LHCN-M2 (cell line): ENCODE data around the gene DHX58. TPM values are rescaled to one million over a fixed set of nuclear protein-coding genes. Genes with fewer than 3 reads are reported as not detected.

Experiments used
- DNase-seq: peaks from one replicate; pipeline ENCODE4 v3.0.0-alpha.2; 2012; ENCODE audit warnings: low read depth
- total RNA-seq: library from RNA; depleted of rRNA; stranded (reverse); fragments of >200 nt; gene quantifications from 2 replicates; pipeline ENCODE4 v1.2.3, GENCODE V29; 2014

DHX58 gene
- total RNA-seq, 1 experiment from 2014 or later = 8.0 TPM

DNA sequence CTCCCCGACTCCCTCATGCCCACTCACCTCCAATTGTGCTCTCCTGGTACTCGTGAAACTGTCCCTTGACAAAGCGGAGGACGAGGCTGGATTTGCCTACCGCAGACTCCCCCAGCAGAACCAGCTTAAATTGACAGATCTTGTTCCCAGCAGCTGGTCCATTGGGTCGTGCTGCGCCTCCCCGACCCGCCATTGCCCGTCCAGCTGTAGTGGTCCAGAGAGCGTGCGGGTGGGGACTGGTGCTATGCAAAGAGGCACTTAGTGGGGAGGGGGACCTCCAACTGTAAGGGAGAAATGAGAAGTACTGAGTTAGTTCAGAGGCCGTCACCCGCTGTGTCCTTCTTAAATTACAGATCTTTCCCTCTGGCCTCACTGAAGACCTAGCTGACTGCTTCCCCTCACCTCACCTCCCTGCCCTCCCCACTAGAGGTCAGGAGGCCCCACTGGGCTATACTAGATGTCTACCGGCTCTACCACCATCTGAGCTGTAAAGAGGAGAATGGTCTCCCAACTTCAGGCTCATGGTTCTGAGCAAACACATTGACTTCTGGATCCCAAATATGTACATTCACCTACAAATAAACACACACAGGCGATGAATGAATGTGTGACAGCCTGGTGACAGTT, 17.9 kb upstream of the DHX58 start:
- DNase-seq = no peak

DNA sequence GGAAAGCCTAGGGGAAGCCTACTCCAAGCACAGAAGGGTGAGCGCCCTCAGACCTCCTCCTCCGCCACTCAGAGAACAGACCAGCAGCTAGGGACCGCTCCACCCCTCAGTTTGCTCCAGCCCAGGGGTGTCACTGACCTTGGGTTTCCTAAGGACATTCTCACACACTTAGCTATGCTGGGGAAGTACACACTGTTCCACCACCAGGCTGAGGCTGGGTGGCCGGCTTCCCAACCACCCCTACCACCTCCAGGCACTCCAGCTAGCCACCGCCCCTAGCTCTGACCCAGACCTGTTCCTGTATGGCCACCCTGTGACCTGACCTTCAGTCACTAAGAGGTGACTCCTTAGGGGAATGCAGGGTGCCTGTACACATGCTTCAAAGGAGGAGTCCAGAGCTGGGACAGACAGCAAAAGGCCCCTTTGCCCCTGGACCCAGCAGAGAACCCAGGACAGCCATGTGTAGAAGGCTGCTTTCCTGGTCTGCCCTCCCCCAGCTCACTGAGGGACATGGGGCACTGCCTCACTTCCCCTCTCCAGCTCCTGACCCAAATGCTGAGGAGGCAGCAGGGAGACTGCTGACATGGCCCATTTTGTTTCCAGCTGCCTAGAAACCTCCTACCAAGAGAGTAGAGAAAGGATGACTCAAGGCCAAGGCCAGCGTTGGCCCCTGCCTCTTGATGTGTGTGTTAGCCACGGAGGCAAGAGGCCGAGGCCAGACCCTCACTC, 16.8 kb upstream of the DHX58 start:
- DNase-seq = no peak

DNA sequence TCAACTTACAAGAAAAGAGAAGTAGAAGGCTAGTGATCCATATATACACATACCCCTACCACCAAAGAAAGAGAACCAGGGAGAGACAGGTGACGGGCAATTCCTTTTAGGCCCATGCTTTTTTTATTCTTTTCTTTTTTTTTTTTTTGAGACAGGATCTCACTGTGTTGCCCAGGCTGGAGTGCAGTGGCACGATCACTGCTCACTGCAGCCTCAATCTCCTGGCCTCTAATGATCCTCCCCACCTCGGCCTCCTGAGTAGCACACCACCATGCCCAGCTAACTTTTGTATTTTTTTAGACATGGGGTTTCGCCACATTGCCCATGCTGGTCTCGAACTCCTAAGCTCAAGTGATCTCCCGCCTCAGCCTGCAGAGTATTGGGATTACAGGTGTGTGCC, 14.9 kb upstream of the DHX58 start:
- no peak for DNase-seq

- no peak for DNase-seq
Observed at GRCh38 chr17:42126836-42127235, 14.3 kb upstream of the DHX58 start.

- no peak for DNase-seq
Observed at GRCh38 chr17:42125565-42125964, 13.1 kb upstream of the DHX58 start.

DNA sequence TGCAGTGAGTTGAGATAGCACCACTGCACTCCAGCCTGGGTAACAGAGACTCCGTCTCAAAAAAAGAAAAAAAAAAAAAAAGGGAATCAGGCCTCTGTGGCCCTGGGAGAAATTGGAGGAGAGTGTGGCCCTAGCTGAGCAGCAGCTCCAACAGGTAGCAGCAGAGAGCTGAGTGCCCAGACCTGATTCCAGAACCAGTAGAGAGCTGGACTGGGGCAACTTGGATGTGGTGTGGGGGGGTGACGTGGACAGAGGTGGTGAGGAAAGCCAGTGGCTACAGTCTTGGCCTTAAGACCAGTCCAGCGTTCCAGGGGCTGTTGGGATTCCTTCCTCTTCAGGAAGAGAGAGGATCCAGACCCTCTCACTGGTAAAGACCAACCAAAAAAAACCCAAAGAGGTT, 11.7 kb upstream of the DHX58 start:
- DNase-seq = no peak

DNA sequence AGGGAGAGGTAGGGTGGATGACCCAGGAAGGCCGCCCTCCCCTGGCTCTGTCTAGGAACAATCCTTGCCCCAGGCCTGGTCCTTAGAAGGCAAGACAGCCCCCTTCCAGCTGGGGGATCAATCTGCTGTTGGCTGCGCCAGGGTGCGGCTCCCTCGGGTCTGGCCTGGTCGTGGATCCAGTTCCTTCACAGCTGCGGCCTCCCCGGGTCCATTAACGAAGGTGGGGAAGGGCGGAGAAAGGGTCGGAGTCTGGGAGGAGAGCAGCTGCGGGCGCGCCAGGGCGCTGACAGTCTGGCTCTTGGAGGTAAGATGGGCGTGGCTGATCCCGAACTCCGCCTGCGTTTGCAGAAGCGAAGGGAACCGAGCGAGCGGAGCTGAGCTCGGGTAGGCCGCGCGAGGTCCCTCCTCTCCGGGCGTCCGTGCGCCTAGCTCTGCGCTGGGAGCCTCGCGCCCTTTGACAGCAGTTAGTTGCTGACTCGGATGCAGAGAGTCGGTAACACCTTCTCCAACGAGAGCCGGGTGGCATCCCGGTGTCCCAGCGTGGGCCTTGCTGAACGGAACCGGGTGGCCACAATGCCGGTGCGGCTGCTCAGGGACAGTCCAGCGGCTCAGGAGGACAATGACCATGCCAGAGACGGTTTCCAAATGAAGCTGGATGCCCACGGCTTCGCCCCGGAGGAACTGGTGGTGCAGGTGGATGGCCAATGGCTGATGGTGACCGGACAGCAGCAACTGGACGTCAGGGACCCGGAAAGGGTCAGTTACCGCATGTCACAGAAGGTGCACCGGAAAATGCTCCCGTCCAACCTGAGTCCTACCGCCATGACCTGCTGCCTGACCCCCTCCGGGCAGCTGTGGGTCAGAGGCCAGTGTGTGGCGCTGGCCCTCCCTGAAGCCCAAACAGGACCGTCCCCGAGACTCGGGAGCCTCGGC, 10.1 kb upstream of the DHX58 start, which contains the start of gene HSPB9:
HSPB9 (plus strand) TSS at position 434 of the 933 bp plus-strand sequence; CDS start at position 481, 47 bp downstream.
- DNase-seq = no peak

- peak; percentile 79 for DNase-seq
Observed at GRCh38 chr17:42120770-42121769, 8.6 kb upstream of the DHX58 start, which contains the start of gene KAT2A. Gene KAT2A (minus strand): TSS chr17:42121367. CDS start chr17:42121304, 63 bp downstream.

DNA sequence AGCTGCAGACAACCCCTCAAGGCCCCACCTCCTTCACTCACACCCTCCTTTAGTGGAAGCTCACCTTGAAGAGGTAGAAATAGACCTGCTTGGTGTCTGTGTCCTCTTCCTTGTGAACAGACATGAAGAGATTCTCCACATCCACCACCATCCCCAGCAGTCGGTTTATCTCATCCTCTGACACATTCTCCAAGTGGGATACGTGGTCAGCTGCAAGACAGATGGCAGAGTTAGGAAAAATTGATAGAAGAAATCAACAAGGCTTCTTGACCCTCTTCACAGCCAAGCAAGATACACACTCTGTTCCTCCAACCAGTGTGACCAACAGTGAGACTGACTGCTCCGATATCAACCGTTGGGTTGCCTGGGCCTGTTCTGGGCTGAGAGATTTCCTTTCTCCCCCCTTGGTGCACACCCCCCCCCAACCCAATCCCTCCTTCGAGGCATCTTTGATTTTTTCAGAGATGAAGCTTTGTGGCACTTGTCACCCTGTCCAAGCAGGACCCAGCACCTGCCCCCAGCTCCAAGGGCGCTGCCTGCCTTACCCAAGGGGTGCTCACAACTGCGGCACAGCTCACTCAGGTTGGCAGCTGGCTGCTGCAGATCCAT, 7.8 kb upstream of the DHX58 start:
- DNase-seq = peak; percentile 25

DNA sequence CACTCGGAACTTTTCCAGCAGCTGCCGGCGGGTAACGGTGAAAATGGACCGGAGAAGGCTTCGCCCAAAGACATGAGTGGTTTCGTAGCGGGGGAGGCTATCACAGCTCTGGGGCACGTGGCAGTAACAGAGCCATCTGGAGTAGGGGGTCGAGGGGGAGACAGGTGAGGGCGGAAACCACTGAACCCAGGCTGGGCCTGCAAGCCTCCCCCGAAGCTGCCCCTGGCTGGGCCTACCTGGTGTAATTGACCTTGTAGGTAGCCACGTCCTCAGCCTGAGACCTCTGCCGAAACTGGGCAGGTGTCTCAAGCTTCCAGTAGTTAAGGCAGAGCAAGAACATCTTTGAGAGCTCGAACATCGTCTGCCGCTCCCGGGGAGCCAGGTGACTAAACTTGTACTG, 6.8 kb upstream of the DHX58 start:
- DNase-seq = no peak

GRCh38 chr17:42118545-42118944, 6.0 kb upstream of the DHX58 start:
- DNase-seq = no peak

- no peak for DNase-seq
Observed at GRCh38 chr17:42118126-42118510, 5.6 kb upstream of the DHX58 start.

DNA sequence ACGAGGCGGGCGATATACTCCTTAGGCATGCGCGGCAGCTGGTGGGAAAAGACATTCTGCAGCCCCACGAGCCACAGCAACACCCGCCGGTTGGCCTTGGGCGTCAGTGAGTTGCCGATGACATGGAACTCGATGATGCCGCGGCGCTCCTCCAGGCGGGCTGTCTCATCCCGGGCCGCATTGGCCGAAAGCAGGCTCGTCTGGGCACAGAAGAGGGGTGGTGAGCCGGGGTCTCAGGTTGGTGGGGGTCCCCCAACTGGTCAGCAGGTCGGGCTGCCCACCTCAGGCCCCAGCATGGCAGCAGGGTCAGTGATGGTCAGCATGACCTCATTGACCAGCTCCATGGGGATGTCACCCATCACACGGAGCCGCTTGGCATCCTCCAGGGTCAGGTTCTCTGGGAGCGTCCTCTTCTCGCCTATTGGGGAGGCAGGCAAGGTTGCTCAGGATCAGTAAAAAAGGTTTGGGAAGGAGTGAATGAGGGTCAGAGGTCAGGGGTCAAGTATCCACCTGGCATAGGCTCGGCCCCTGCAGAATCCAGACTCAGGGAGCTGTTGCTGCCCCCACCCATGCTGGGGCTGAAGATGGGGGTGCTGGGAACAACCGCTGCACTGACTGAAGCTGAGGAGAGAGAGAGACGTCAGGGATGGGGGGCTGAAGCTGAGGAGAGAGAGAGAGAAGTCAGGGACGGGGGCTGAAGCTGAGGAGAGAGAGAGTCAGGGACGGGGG, 5.0 kb upstream of the DHX58 start:
- no peak for DNase-seq

GRCh38 chr17:42116705-42117396, 4.3 kb upstream of the DHX58 start:
- peak; percentile 76 for DNase-seq

DNA sequence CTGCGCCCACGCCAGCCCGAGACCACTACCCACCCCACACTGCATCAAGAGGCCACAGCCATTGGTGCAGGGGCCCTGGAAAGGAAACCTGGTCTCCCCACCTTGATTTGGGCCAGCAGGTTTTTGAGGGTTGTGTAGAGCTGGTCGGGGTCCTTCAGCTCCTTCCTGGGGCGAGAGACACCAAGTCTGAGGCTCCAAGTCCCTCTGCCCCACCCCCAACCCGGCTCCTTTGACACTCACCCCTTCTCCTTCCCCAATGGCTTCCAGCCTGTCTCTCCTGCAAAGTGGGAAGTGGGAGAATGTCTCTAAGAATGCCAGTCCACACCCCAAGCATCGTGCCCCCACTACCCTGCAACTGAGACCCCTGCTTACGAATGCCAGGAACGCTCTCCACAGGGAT, 1.6 kb upstream of the DHX58 start:
- no peak for DNase-seq

DNA sequence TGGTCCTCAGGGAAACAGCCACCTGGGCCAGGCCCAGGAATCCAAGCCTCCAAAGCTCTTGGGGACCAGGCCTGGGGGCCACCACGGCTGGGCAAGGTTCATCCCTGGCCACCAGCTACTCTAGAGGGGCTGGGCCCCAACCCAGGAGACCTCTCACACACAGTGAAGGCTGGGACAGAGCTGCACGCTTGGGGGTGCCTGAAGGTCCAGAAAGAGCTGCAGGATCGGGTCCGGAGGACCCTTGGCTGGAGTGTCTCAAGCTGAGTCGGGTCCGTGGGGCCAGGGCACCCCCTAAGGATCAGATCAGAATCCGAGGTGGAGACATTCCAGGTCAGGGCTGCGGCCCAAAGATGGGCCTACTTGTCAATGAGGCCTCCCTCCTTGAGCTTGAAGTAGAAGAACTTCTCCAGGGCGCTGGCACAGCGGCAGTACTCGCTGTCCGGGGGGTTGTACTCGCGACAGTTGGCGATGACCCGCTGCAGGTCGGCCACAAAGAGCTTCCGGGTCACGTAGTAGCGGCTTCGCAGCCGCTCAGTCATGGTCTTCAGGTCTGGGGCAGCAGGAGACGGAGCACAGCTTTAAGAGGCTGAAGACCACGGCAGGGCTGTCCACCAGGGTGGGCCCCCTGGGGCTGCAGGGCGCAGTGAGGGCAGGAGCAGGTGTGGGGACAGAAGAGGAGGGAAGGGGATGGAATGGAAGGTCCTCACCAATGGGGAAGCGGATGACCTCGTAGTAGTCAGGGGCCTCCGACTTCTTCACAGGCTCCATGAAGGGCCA, 967 bp upstream of the DHX58 start:
- DNase-seq = no peak

DNA sequence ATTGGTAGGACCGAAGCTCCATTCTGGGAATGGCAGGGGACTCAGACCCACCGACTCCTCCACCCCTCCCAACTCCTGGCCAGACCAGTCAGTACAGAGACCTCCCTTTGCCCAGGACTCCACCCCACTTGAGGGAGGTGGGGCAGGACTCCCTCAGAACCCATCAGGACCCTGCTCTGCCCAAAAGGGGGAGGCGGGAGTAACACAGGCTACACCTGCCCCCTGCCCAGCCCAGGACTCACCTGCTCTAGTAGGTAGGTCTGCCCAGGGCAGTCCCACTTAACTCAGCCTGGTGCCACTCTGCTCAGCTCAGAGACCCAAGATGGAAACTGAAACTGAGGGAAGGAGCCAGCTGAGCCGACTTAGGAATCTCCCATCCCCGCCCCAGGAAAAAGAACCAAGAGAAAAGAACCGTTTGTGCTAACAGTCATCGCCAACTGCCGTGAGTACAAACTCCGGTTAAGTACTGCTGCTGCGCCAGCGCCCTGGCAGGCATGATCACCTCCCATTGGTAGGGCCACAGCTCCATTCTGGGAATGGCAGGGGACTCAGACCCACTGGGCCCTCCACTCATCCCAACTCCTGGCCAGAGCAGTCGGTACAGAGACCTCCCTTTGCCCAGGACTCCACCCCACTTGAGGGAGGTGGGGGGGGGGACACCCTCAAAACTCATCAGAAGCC, 503 bp downstream of the DHX58 start:
- DNase-seq = peak; percentile 64

GRCh38 chr17:42111265-42111636, 1.3 kb downstream of the DHX58 start:
- DNase-seq = no peak
